Neutrophil (primary cell): ENCODE data around the gene RTF1.

ENCODE experiments used
- H3K27ac ChIP-seq: fragments of 200-600 bp; sonication (generic); 2 replicates; pipeline ENCODE4 v1.5.1; 2016; ENCODE audit warnings: mild to moderate bottlenecking, moderate library complexity
- H3K27me3 ChIP-seq: fragments of 200-600 bp; sonication (generic); 2 replicates; pipeline ENCODE4 v1.6.0; 2016; ENCODE audit warnings: mild to moderate bottlenecking
- H3K36me3 ChIP-seq: fragments of 200-600 bp; sonication (generic); 2 replicates; pipeline ENCODE4 v1.5.1; 2017
- H3K4me1 ChIP-seq, 2 experiments: fragments of 200-600 bp in 1 of 2; sonication (generic) in 1 of 2; 1 replicate in 1 of 2; 2 replicates in 1 of 2; pipeline versions ENCODE4 v1.5.1 to v1.6.1; 2013 to 2016; ENCODE audit warnings: low read depth in 1 of 2, low read length in 1 of 2, mild to moderate bottlenecking in 1 of 2, moderate library complexity in 1 of 2; ENCODE audit not compliant: control insufficient read depth in 1 of 2, insufficient read depth in 1 of 2
- H3K4me3 ChIP-seq, 2 experiments: fragments of 200-600 bp in 1 of 2; sonication (generic) in 1 of 2; 1 replicate in 1 of 2; 2 replicates in 1 of 2; pipeline ENCODE4 v1.5.1; 2013 to 2016; ENCODE audit warnings: low read depth in 1 of 2, low read length in 1 of 2, mild to moderate bottlenecking in 1 of 2, moderate library complexity in 1 of 2
- H3K9me3 ChIP-seq: fragments of 200-600 bp; sonication (generic); 2 replicates; pipeline ENCODE4 v1.5.1; 2016
- TF ChIP-seq, protein P1 (sequence below): fragments of 200-600 bp; sonication (generic); IDR thresholded peaks from 2 replicates; pipeline ENCODE4 v1.5.1; 2016; ENCODE audit warnings: antibody characterized with exemption

RTF1 gene

DNA sequence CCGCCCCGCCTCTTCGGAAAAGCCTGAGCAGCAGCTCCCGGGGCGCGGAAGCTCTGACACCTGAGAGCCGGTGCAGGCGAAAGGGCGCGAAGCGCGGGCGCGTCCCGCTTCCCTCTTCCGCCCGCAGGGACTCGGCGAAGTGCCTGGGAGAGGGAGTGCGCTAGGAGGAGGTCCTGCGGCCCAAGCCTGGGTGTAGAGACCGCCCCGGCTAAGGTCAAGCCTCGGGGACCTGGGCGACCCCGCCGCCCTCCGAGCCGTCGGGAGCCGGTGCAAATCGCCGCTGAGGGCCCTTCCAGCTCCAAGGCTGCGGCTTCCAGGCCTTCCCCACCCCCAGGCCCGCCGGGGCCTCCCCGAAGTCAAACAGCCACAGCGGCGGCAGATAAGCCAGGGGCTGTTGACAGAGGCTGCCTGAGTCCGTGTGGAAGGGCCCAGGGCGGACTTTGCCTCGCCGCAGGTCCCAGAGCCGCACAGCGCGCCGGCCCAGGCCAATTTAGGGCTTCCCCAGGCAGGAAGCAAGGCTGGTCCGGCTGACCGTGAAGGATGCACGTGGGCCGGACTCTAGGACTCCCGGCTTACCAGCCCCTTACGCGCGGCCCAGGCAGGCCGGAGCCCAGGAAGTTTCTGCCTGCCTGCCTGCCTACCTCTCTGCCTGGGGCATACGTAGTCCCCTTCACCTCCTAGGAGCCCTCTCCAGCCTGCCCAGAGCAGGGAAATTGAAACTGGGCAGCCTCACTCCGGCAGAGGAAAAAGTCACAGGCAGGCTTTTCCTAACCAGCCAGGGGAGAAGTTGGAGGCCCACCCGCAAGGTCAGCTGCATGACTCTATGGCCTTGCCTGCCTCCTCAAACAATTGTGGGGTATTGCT is 79.1 kb downstream of the RTF1 start:
- Histone ChIP-seq H3K4me3 (peak overlapping the region in 1 of 2 experiments; percentile 79), H3K27ac (no peak overlapping the region), H3K27me3 (peaks cover 100% of the 10 kb centered on the region), H3K4me1 (peaks cover 28 to 32% of the 10 kb centered on the region in 2 experiments), H3K9me3 (no peaks in the 10 kb centered on the region), H3K36me3 (no peaks in the 10 kb centered on the region)
- TF ChIP-seq, protein P1, sequence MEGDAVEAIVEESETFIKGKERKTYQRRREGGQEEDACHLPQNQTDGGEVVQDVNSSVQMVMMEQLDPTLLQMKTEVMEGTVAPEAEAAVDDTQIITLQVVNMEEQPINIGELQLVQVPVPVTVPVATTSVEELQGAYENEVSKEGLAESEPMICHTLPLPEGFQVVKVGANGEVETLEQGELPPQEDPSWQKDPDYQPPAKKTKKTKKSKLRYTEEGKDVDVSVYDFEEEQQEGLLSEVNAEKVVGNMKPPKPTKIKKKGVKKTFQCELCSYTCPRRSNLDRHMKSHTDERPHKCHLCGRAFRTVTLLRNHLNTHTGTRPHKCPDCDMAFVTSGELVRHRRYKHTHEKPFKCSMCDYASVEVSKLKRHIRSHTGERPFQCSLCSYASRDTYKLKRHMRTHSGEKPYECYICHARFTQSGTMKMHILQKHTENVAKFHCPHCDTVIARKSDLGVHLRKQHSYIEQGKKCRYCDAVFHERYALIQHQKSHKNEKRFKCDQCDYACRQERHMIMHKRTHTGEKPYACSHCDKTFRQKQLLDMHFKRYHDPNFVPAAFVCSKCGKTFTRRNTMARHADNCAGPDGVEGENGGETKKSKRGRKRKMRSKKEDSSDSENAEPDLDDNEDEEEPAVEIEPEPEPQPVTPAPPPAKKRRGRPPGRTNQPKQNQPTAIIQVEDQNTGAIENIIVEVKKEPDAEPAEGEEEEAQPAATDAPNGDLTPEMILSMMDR = no peak

DNA sequence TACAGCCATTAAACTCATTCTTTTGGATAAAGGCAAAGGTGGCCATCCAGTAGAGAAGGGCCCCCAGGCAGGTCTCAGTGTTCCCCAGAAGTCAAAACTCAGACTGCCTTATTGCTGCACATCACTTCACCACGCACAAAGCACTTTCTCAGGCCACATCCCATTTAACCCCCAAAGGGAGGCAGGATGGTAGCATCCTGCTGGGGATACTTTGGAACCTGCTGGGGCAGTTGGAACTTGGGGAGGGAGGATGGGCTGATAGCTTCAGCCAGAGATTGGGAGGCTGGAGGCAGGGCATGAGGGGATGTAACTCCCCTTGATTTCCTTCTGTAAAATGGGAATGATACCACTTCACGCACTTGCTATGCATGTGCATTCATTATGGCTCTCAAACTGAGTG is 81.8 kb downstream of the RTF1 start:
- Histone ChIP-seq H3K4me1 (peaks cover 45 to 48% of the 10 kb centered on the region in 2 experiments), H3K27me3 (peaks cover 100% of the 10 kb centered on the region)
- TF ChIP-seq, protein P1 = no peak

DNA sequence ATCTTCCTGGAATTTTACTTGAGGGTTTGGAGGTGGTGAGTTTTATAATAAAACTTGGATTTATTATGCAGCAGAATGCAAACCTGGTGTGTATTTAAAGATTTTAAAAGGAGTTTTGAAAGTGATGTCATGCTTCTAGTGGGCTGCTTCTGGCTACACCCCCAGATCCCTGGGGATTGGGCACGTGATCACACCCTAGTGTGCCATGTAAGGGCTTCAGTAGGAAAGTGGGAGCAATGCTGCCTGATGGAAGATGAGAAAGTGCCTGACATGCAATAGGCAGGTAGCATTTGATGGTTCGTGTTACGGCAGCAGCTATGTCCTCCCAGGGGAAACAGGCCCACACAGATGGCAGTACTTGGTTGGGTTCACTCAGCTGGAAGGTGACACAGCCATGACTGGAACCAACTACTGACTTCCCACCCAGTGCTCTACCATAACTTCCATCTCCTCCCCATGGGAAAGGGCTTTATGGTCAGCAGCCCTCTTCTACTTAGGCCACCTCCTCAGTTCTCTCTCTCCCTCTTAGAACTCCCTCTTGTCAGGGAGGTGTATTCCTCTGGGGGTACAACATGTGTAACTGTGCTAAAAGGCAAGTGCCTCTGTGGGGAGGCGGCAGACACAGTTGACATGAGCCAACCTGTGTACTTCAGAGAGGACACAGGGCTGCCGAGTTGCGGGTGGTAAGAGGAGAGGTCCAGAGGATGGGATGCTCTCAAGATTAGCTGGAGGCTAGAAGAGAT is 82.4 kb downstream of the RTF1 start:
- Histone ChIP-seq H3K27me3 (peaks cover 99% of the 10 kb centered on the region), H3K9me3 (no peaks in the 10 kb centered on the region), H3K27ac (no peak overlapping the region), H3K36me3 (no peaks in the 10 kb centered on the region), H3K4me1 (peaks cover 43 to 45% of the 10 kb centered on the region in 2 experiments), H3K4me3 (no peak overlapping the region)
- TF ChIP-seq, protein P1 = no peak

More for the DNA sequence above, 81.8 kb downstream of the RTF1 start:
- Histone ChIP-seq H3K9me3 (no peaks in the 10 kb centered on the region), H3K27ac (no peak overlapping the region), H3K36me3 (no peaks in the 10 kb centered on the region), H3K4me3 (no peak overlapping the region)

DNA sequence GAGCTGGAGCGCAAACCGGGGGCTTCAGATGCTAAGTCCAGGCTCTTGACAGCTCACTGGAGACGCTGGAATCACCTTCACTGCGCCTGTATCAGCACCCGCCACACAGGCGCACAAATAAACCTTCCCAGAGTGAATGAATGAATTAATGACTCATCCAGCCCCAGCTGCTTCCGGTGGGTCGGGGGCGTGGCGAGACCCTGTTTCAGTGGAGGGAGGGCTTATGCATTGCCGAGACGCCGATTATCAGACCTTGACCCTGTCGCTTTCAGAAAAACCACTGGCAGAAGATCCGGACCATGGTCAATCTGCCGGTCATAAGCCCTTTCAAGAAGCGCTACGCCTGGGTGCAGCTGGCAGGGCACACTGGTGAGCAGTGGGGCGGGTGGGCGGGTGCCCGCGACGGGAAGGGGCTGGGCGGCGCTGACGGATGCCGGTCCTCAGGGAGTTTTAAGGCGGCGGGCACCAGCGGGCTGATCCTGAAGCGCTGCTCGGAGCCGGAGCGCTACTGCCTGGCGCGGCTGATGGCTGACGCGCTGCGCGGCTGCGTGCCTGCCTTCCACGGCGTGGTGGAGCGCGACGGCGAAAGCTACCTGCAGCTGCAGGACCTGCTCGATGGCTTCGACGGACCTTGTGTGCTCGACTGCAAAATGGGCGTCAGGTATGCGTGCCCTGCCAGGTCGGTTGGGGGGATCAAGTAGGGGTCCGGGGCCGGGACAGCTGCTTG is 84.5 kb downstream of the RTF1 start:
- Histone ChIP-seq H3K4me3 (peak overlapping the region in 1 of 2 experiments; percentile 52), H3K27me3 (peaks cover 78% of the 10 kb centered on the region), H3K27ac (no peak overlapping the region), H3K9me3 (no peaks in the 10 kb centered on the region), H3K36me3 (no peaks in the 10 kb centered on the region), H3K4me1 (peaks cover 26 to 27% of the 10 kb centered on the region in 2 experiments)
- TF ChIP-seq, protein P1 = no peak
